KMS-11 (cell line): ENCODE measurements around the gene ZC3H10.
A peak's percentile ranks its signal among the peaks of the same experiment; 100 is the strongest.

Source experiments
- H2AFZ ChIP-seq: fragments of 200-600 bp; sonication (generic); 2 replicates; pipeline ENCODE4 v1.6.1; 2016; ENCODE audit warnings: antibody characterized with exemption, mixed run types, low read depth
- H3K27ac ChIP-seq: fragments of 200-600 bp; sonication (generic); 2 replicates; pipeline ENCODE4 v1.6.1; 2016; ENCODE audit warnings: mild to moderate bottlenecking, mixed run types
- H3K27me3 ChIP-seq: fragments of 200-600 bp; sonication (generic); 2 replicates; pipeline ENCODE4 v1.6.1; 2017; ENCODE audit warnings: mild to moderate bottlenecking, low read depth, mixed run types, moderate library complexity; ENCODE audit not compliant: insufficient read depth
- H3K36me3 ChIP-seq: fragments of 200-600 bp; sonication (generic); 2 replicates; pipeline ENCODE4 v1.6.1; 2017; ENCODE audit warnings: mild to moderate bottlenecking, mixed run types; ENCODE audit not compliant: insufficient read depth
- H3K4me1 ChIP-seq: fragments of 200-600 bp; sonication (generic); 2 replicates; pipeline ENCODE4 v1.6.1; 2016; ENCODE audit warnings: mild to moderate bottlenecking, low read depth, mixed run types; ENCODE audit not compliant: poor library complexity, severe bottlenecking
- H3K4me2 ChIP-seq: fragments of 200-600 bp; sonication (generic); 2 replicates; pipeline ENCODE4 v1.7.0; 2016; ENCODE audit warnings: mild to moderate bottlenecking, mixed run types
- H3K4me3 ChIP-seq: fragments of 200-600 bp; sonication (generic); IDR thresholded peaks from 2 replicates; pipeline ENCODE4 v1.6.1; 2017; ENCODE audit warnings: low read depth, low read length, mixed read lengths; ENCODE audit not compliant: insufficient read depth
- H3K79me2 ChIP-seq: fragments of 200-600 bp; sonication (generic); 2 replicates; pipeline ENCODE4 v1.6.1; 2016; ENCODE audit warnings: low read depth, mixed run types; ENCODE audit not compliant: insufficient read depth
- H3K9ac ChIP-seq: fragments of 200-600 bp; sonication (generic); 2 replicates; pipeline ENCODE4 v1.6.1; 2016; ENCODE audit warnings: mild to moderate bottlenecking, mixed run types
- H4K20me1 ChIP-seq: fragments of 200-600 bp; sonication (generic); 2 replicates; pipeline ENCODE4 v1.6.1; 2016; ENCODE audit warnings: mild to moderate bottlenecking, mixed run types; ENCODE audit not compliant: insufficient read depth
- CTCF ChIP-seq: fragments of 200-600 bp; sonication (generic); conservative IDR thresholded peaks from 2 replicates; pipeline ENCODE4 v1.6.1; 2017; ENCODE audit warnings: low read depth, mild to moderate bottlenecking, antibody characterized with exemption, low read length, moderate library complexity, mixed read lengths

ZC3H10 gene

GRCh38 chr12:56118688-56119357 is 757 bp downstream of the ZC3H10 start:
- Histone ChIP-seq H2AFZ (peak overlapping the region; percentile 54), H3K4me2 (peak overlapping the region; percentile 79), H3K36me3 (peaks cover 4% of the 10 kb centered on the region; the same call in 1 of the 2 replicates), H3K9ac (peak overlapping the region; percentile 95; the same call in 1 of the 2 replicates), H3K4me1 (peaks cover 23% of the 10 kb centered on the region), H4K20me1 (no peaks in the 10 kb centered on the region), H3K27me3 (no peaks in the 10 kb centered on the region), H3K27ac (peak overlapping the region; percentile 93), H3K79me2 (peaks cover 15% of the 10 kb centered on the region), H3K4me3 (peak overlapping the region; percentile 73)
- TF ChIP-seq CTCF, result no peak

GRCh38 chr12:56119361-56119796 is 1.3 kb downstream of the ZC3H10 start:
- Histone ChIP-seq H3K4me3 (peak overlapping the region; percentile 73), H3K27ac (peak overlapping the region; percentile 93), H2AFZ (peak overlapping the region; percentile 54), H3K9ac (peak overlapping the region; percentile 95; the same call in 1 of the 2 replicates), H4K20me1 (no peaks in the 10 kb centered on the region), H3K79me2 (peaks cover 15% of the 10 kb centered on the region), H3K36me3 (peaks cover 4% of the 10 kb centered on the region; the same call in 1 of the 2 replicates), H3K4me1 (peaks cover 23% of the 10 kb centered on the region), H3K27me3 (no peaks in the 10 kb centered on the region), H3K4me2 (peak overlapping the region; percentile 79)
- TF ChIP-seq CTCF, result peak; percentile 100

- H2AFZ ChIP-seq, result peak overlapping the region; percentile 54; the same call in 1 of the 2 replicates
- no peak overlapping the region for H3K4me3 ChIP-seq
- H3K79me2 ChIP-seq, result peaks cover 15% of the 10 kb centered on the region
- H3K27ac ChIP-seq, result no peak overlapping the region
- no peaks in the 10 kb centered on the region for H3K27me3 ChIP-seq
- peaks cover 23% of the 10 kb centered on the region for H3K4me1 ChIP-seq
- H3K9ac ChIP-seq, result no peak overlapping the region
- no peak for TF ChIP-seq CTCF
- peak overlapping the region; percentile 79; the same call in 1 of the 2 replicates for H3K4me2 ChIP-seq
- H3K36me3 ChIP-seq, result peaks cover 4% of the 10 kb centered on the region; the same call in 1 of the 2 replicates
- no peaks in the 10 kb centered on the region for H4K20me1 ChIP-seq
These were observed 2.2 kb downstream of the ZC3H10 start for GRCh38 chr12:56120158-56120846.

- H3K27me3 ChIP-seq, result no peaks in the 10 kb centered on the region
- H2AFZ ChIP-seq, result no peak overlapping the region
- peaks cover 4% of the 10 kb centered on the region; the same call in 1 of the 2 replicates for H3K36me3 ChIP-seq
- peaks cover 29% of the 10 kb centered on the region for H3K4me1 ChIP-seq
- TF ChIP-seq CTCF, result no peak
- no peak overlapping the region for H3K9ac ChIP-seq
- peaks cover 15% of the 10 kb centered on the region for H3K79me2 ChIP-seq
- no peak overlapping the region for H3K4me3 ChIP-seq
- no peak overlapping the region for H3K4me2 ChIP-seq
- H3K27ac ChIP-seq, result no peak overlapping the region
- no peaks in the 10 kb centered on the region for H4K20me1 ChIP-seq
These were observed 3.3 kb downstream of the ZC3H10 start for GRCh38 chr12:56121204-56121870.
